GM19324 (cell line): Measurements from ENCODE around the gene DEXI.
A peak's percentile ranks its signal among the peaks of the same experiment; 100 is the strongest.

Experiments used
- ATAC-seq: cut with Tn5 transposase; IDR thresholded peaks from one replicate; pipeline ENCODE4 v1.9.1; 2021; ENCODE audit warnings: mild to moderate bottlenecking, moderate library complexity; ENCODE audit not compliant: unreplicated experiment, low FRiP score

DEXI gene

DNA sequence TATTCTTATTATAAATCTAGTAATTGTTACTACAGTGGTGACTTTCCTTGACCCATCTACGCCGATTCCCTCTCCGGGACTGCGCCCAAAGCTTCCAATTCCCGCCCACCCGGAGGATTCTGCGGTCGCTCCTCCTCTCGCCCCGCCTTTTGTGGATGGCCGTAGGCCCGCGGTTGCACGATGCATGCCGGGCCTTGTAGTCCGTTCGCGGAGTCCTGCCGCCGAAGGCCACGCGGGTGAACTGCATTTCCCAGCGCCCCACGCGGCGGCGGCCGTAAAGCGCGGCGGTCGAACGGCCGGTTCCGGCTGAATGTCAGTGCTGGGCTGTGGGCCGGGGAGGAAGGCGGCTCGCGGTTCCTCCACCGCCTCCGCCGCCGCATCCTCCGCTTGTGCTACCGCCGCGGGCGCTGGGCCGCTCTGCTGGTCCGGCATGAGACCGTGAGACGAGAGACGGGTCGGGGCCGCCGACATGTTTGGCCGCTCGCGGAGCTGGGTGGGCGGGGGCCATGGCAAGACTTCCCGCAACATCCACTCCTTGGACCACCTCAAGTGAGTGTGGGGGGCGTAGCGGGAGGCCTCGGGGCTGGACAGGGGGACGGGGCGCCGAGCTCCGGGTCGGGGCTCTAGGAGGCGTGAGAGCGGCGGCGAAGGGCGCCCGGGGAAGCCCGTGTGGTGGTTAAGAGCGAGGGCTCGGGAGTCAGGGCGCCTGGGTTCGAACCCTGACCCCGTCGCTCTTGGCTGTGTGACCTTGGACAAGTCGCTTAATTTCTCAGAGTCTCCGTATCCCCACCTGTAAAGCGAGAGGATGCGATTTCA is 2.2 kb upstream of the DEXI start, which contains the start of gene CLEC16A:
Gene CLEC16A, plus strand, starts transcription at position 316 of the 816 bp plus-strand sequence. Its CDS starts 154 bp downstream, at position 470.
- ATAC-seq: peak; percentile 72

DNA sequence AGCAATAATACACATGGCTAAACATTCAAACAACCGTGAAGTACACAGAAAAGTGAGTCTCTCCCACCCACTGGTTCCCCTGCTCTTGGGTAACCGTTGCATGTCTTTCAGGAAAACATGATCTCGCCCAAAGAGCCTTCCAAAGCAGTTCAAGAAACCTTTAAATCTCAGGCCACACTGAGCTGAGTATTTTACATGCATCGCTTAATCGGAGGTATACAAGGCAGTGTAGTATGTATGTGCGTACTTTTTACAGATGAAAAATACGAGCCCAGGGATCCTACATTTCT is 741 bp upstream of the DEXI start:
- no peak for ATAC-seq

DNA sequence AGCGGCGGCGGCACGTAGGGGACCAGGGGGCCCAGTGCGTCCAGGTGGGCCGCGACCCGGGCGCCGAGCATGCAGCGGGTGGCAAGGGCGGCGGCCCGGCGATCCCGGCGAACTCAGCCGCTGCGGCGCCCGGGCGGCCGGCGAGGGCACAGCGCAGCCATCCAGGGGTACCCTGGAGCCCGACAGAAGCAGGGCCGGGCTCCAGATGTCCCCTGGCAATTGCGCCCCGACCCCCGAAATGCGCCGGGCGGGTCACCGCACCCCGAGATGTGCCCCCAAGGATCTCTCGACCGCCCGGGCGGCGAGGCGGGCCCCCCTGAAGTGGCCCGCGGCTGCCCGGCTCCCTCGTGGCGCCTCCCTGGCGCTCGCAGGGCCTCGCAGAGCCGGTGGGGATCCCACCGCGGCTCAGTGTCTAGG is 325 bp downstream of the DEXI start:
- ATAC-seq: peak; percentile 19

DNA sequence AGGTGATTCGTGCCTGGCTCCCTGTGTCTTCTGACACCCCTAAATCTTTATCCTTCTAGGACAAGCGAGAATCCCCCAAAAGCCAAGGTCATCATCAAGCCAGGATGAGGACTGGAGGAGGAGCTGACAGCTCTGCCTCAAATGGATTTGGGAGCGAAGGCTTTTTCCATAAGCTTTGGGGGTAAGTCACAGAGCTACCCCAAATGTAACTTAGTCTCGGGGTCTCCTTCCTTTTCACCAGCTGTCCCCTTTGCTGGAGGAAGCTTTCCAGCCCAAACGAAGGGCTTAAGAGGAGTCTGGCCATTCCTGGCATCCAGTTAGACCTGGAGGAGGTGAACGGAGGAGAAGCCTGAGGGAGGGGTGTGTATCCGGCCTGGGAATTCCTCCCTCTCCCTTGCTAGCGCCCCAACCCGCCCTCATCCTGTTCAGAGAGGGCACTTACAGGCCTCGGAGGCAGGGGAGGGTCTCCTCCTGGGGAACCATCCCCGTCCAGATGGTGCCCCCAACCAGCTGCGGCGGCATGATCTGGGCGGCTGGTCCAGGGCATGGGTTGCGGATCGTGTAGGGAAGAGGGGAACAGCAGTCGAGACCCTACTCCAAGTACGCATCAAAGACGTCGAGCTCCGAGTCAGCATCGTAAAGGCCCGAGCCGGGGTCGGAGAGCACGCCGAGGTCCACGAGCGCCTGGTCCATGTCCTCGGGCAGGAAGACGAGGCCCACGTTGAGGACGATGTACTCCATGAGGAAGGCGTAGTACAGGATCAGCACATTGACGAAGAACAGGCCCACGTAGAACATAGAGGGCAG is 938 bp downstream of the DEXI start:
- ATAC-seq: peak; percentile 0

DNA sequence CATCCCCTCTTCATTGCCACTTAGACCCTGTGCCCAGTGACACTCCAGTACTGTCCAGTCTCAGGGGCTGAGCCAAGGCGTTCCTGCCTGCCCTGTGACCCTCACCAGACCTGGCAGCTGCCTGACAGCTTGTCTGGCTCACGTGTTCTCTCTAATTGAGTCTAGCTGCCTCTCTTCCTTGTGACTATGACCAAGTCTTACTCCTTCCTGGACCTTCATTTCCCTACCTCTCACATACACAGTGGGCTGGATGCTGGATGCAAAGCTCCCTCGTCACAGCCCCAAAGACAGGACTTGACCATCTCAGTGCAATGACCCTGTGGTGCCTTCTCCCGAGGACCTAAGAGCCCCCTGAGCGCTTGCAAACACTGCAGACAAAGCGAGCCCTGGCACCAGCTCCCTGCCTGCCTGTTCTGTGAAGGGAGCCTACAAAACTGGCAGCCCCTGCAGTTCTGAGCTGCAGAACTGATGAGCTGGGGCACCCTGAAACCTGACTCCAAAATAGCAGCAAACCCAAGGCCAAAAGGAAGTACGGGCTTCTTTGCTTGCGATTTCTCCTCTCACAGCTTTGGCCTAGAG is 1.7 kb downstream of the DEXI start:
- ATAC-seq: no peak

DNA sequence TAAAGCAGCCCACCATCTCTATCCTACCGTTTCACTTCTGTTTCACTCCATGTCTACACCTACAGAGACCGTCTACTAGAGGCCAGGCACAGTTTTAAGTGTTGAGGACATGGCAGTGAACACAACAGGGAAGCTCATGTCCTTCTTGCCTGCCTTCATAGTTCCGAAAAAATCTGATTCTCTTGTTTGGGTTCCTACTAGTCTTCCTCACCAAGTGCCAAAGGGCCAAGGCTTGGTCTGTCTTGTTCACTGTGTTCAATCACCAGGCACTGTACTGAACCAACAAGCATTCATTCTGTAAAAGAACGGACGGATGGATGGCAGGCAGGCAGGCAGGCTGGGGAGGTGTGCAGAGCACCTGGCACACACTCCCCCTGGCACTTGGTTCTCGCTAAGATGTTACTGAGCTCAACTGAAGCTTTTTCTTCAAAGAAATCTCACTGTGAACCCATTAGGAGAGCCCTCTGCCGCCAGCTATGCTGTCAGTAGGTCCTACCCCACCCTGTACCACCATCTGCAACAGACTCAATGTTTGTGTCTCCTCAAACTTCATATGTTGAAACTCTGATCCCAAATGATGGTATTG is 2.5 kb downstream of the DEXI start:
- ATAC-seq: no peak

DNA sequence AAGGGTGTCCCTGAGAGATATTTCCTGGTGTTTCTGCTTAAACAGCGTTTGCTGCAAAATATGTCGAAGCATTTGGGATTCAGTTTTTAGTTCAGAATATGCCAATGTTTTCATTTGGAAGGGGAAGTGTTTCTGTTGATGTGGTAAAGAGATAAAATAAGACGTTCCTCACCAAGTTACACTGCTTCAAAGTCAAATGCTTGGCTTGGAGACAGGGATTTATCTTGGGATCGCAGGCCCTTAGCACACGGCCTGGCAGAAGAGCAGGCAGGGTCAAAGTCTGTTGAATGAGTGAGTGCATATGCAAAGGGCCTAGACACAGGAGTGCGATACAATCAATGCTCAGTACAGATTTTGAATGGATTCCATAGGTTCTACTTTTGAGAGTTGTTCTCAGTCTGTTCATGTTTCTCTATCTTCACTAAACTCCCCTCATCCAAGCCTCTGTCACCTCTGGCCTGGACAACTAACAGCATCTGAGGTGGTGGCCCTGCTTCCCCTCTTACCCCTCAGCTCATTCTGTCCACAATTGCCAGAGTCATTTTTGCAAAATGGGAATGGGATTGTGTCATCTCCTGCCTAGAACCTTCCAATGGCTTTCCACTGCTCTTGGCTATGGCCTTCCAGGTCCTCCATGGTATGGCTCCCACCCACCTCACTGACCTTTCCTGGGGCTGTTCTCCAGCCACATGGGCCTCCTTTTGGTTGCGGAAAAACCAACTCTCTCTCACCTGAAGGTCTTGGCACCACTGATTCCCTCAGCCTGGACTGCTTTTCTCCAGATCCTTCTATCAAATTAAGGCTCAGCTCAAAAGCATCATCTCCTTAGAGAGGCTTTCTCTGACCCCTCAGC is 3.2 kb downstream of the DEXI start:
- ATAC-seq: no peak

DNA sequence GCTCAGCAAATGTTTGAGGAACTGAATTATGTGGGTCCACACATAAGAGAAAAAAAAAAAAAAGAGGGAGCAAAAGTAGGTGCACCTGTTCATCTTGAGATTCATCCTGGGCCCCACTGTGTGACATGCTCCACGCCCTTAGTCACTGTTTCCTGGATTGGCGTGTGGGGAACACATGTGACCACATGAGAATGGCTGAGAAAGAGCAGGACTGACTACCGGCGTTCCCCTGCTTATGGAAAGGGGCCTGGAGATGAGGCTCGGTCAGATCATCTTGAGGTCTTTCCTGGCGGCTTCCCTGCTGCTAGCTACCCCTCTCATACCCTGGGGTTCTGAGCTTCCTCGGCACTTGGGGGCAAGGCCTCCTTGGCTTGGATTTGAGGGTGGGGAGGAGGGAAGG is 3.9 kb downstream of the DEXI start:
- no peak for ATAC-seq

DNA sequence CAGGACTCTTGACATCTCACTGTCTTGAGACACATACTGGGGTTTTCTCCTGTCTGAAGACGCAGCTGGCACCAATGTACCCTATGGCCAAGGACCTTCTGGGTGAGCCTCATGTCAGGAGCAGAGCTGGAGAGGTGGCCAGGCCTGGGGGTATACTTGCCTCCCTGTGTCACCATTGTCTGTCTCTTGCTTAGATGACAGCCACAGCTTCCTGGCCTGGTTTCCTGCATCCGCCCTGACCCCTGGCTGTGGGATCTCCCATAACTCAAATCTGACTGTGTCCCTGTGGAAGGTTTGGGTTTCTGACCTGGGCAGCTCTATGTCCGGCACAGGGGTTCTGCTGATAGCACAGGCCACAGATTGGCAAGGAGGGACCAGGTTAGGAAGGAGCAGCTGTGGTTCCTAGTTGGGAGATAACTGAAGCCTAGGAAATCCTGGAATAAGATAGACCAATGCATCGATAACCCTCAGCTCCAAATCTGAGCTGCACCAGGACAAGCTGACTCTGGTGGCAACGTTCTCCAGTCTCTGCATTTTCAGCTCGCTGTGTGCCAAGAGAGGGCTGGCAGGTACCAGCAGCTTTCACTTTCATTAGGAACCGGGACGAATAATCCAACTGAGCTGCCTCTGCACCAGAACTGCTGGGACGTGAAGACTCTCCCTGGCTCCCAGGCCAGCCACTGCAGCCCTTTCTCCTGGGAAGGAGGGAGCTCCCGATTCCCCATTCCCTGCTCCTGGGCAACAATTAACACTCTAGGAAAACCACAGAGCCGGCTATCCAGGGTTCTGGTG is 5.0 kb downstream of the DEXI start:
- no peak for ATAC-seq

DNA sequence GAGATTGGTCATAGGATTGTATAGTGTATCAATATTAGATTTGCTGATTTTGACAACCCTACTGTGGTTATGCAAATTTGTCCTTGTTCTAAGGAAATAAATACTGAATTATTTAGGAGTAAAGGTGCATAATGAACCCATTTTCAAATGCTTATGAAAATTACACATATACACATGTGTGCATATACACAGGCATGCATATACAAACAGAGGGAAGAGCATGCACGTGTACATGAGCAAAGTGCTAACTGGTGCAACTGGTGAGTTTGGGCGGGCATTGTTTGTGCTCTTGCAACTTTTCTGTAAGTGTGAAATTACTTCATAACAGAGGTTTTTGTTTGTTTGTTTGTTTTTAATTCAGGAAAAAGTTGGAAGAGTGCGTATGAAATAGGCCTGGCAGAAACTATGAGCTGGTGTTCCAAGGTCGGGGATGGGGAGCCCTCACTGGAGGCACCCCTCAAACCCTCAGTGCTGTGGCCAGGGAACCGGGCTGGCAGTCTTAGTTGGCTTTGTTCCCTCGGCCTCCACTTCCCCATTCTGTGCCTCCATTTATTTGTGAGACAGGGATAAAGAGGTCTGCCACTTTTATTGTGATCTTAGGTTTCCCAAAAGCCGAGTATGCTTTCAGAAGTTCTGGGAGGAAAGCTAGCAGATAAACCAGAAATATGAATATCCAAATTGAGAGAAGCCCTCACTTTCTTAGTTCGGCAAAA is 5.8 kb downstream of the DEXI start:
- ATAC-seq: no peak

DNA sequence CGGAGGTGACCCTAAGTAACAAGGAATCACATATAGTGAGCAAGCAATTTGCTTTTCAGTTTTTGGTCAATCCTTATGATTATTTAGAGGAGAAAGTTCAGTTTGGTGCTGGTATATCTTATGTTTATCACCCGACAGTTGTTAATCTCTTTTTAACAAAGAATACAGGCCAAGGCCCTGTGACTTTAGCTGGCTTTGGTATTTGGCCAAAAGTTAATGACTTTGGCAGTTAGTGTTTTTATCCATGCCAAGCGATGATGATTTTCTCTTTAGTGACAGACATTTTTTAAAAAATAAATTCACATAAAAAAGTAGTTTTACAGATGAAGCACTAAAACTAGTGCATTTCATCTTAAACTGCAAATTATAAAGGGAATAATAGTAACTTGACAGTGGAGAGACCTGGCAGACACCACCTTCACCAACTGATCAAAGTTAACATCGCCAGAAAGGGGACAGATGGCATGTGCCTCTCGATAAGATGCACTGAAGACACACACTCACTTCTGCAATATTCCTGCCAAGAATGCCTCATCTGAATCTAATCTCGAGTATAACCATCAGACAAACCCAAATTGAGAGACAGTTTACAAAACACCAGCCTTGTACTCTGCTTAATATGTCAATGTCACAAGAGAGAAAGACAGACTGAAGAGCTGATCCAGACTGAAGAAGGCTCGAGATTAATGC is 6.9 kb downstream of the DEXI start:
- no peak for ATAC-seq

DNA sequence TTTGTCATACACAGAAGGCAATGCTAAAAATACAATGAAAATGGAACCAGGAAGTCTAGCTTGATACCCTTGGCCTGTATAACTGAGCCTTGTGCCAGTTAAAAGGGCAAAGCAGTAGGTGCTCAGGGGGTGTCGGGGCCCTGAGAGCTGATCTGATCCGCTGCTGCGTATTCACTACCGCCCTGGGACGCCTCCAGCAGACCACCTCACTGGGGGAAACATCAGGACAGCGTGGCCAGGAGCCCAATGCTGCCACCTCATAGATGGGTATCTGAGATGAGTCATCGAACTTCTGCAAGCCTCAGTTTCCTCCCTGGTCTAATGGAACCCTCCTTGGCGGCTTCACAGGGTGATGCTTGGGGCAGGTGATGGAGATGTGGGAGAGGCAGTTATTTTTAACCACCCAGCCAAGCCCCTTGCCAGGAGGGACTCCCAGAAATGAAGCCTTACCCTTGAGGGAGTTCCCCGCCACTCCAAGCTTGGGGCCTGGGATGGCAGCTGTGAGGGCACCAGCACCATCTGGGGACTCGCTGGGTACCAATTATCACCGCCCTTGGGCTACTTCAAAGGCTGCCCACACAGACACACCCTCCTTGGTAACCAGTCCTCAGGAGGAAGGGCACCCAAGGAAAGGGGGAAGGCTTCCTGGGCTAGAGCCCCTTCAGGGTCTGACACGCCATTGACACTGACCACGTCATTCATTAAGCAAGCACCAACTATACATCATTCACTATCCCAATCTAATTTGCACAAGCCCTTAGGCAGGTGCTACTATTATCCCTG is 7.8 kb downstream of the DEXI start:
- ATAC-seq: no peak

DNA sequence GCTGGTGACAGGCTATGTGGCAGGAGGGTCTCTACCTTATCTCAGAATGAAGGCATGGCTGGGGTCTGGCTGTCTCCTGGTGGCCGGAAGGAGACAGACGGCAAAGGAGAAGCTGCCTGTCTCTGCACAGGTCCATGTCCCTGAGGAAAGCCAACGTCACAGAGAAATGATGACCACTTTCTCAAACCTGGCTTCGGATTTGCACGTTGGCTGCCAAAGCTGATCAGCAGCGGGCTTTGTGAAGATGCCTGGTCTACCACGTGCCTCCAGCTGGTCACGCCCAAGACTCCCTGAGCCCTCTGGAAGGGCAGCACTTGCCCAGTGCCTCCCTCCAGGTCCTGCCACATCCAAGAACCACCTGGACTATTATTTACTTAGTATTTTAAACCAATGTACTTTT is 8.4 kb downstream of the DEXI start:
- no peak for ATAC-seq

DNA sequence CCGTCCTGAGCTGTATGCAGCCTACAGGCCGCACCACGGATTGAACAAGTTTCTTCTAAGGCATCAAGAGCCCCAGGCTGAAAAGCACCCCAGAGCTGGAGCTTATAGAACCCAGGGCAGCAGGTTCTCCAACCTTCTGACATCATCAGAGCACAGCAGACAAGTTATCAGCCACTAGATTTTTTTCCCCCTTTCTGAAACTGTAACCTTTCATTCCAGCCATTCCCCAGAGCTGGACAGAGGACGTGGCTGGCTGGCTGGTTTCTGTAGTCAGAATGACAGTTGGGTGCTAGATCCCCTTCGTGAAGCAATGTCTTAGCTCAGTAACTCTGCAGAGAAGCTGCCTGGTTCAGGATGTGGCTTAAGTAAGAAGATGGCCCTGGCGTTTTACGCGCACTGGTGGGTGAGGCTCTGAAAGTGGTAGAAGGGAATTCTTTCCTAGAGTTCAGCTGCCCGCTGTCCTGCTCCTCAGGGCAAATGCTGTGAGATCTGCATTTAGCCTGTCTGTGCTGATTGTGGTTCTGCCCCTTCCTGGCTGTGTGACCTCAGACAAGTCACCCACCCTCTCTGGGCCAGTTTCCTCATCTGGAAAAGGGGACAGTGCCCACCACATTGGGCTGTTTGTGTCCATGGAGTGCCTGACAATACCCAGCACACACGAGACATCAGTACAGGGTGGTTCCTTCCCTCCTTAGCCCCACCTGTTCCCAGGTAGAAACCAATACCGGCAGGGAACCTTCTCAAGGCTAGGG is 9.1 kb downstream of the DEXI start:
- no peak for ATAC-seq

DNA sequence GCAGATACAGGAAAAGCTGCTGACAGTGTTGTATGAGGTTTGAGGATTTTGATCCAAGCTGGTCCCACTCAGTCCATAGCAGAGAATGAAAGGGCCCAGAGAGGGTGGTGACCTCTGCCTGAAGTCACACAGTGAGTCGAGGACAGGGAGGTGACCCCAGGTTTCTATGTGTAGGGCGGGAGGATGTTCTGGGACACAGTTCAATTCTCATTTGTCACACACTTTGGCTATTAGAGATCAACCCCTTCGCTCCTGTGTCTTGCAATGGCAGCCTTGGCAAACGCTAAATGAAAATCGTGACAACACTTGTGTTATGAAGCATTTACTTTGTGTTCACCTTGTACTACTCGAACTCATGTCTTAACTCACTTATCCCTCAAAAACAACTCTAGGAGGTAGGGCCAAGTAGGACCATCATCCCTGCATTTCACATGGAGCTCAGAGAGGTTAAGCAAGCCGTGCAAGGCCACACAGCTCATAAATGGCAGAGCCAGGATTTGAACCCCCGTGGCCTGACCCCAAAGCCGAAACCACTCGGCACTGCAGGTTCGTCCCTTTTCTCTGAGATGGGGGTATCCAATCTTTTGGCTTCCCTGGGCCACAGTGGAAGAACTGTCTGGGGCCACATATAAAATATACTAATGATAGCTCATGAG is 10.2 kb downstream of the DEXI start:
- ATAC-seq: no peak

DNA sequence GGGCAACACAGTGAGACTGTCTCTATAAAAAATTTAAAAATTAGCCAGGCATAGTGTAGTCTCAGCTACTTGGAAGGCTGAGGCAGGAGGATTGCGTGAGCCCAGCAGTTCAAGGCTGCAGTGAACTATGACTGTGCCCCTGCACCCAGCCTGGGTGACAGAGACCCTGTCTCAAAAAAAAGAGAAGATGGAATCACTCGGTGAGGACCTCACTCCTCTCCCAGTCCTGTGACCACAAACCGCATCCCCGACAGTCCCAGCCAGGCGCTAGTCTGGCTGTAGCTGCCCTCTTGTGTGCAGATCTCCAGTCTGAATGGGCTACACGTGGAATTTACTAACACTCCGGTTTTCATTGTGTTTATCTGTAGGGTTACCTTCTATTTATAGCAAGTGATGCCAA is 11.1 kb downstream of the DEXI start:
- ATAC-seq: no peak
